C4-2B (cell line): ENCODE measurements around the gene PPIB.

ENCODE experiments used
- H3K27ac ChIP-seq: fragments of 450-650 bp; 2 replicates; pipeline ENCODE4 v1.5.1; 2017
- CTCF ChIP-seq: fragments of 450-650 bp; conservative IDR thresholded peaks from 2 replicates; pipeline ENCODE4 v1.5.1; 2017; ENCODE audit warnings: mild to moderate bottlenecking
- ZFX ChIP-seq: fragments of 450-650 bp; IDR thresholded peaks from 2 replicates; pipeline ENCODE4 v1.6.1; 2017

Gene PPIB

GRCh38 chr15:64149424-64149823, 13.4 kb downstream of the PPIB start:
- TF ChIP-seq CTCF, result peak; percentile 22; the same call in 1 of the 2 replicates
- TF ChIP-seq ZFX, result no peak
- no peak overlapping the region for H3K27ac ChIP-seq

- H3K27ac ChIP-seq, result no peak overlapping the region
- TF ChIP-seq CTCF, result no peak
- TF ChIP-seq ZFX, result no peak
These were observed 14.2 kb downstream of the PPIB start for GRCh38 chr15:64148581-64148980.

DNA sequence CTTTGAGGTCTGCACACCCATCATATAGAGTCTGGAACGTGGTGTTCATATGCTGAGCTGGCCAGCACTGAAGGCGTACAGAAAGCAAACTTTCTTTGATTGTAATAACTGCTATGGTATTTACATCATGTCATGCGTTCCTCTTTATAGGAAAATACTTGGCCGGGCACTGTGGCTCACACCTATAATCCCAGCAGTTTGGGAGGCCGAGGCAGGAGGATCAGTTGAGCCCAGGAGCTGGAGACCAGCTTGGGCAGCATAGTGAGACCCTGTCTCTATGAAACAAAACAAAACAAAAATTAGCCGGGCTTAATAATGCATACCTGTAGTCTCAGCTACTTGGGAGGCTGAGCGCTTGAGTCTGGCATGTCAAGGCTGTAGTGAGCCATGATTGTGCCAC, 14.7 kb downstream of the PPIB start:
- H3K27ac ChIP-seq, result no peak overlapping the region
- TF ChIP-seq ZFX (no peak), CTCF (no peak)

GRCh38 chr15:64146885-64147681, 15.7 kb downstream of the PPIB start:
- TF ChIP-seq CTCF, result no peak
- no peak; the same call in 1 of the 2 replicates for TF ChIP-seq ZFX
- H3K27ac ChIP-seq, result no peak overlapping the region

DNA sequence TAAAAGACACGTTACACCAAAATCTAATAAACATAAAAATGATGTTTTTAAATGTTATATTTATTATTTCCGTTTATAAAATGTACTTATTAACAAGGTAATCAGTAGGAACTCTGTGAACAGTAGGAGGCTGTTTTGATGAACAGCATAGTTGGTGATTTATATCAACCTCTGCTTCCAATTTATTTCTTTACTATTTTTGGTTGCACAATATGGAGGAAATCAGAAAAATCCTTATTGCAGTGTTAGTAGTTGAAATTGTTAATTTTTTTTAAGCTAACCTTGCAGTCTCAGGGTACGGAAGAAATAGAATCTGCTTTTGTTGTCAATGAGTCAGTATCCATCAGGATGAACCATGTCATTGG, 16.3 kb downstream of the PPIB start:
- no peak overlapping the region for H3K27ac ChIP-seq
- TF ChIP-seq CTCF (no peak), ZFX (no peak)

GRCh38 chr15:64146041-64146440, 16.8 kb downstream of the PPIB start:
- no peak overlapping the region for H3K27ac ChIP-seq
- TF ChIP-seq CTCF, result no peak
- TF ChIP-seq ZFX, result no peak

- TF ChIP-seq ZFX (no peak), CTCF (no peak)
These were observed 18.1 kb downstream of the PPIB start for GRCh38 chr15:64144565-64145281.

More at GRCh38 chr15:64144565-64145281, 18.1 kb downstream of the PPIB start:
- no peak overlapping the region for H3K27ac ChIP-seq
